CD14-positive monocyte (primary cell): Measurements from ENCODE around the gene HS6ST3. TPM values are rescaled to one million over a fixed set of nuclear protein-coding genes. Genes with fewer than 3 reads are reported as not detected.

Source experiments
- DNase-seq, 3 donors: peaks; one replicate each; pipeline ENCODE4 v3.0.0-alpha.2; 2011 to 2022
- H2AFZ ChIP-seq: 2 replicates; pipeline ENCODE4 v1.6.0; 2012; ENCODE audit warnings: mild to moderate bottlenecking, low read depth, low read length, inconsistent platforms; ENCODE audit not compliant: insufficient read depth, poor library complexity, severe bottlenecking
- H3K27ac ChIP-seq, 2 donors: 1 replicate in 1 of 2; 2 replicates in 1 of 2; pipeline ENCODE4 v1.5.1; 2012 to 2013; ENCODE audit warnings: low read length in 2 of 2, control low read depth in 1 of 2, inconsistent platforms in 1 of 2, low read depth in 1 of 2, mild to moderate bottlenecking in 1 of 2
- H3K27me3 ChIP-seq, 2 donors: one replicate each; pipeline versions ENCODE4 v1.6.0 to v1.6.1; 2011 to 2013; ENCODE audit warnings: low read length in 2 of 2; ENCODE audit not compliant: control insufficient read depth in 2 of 2, insufficient read depth in 2 of 2
- H3K36me3 ChIP-seq, 2 donors: replicated peaks in 1 of 2; 1 replicate in 1 of 2; 2 replicates in 1 of 2; pipeline versions ENCODE4 v1.5.1 to v1.6.1; 2012 to 2013; ENCODE audit warnings: low read length in 2 of 2, control low read depth in 1 of 2, inconsistent platforms in 1 of 2, mild to moderate bottlenecking in 1 of 2; ENCODE audit not compliant: insufficient read depth in 2 of 2, control insufficient read depth in 1 of 2
- H3K4me1 ChIP-seq, 2 donors: 1 replicate in 1 of 2; 2 replicates in 1 of 2; pipeline versions ENCODE4 v1.5.1 to v1.6.1; 2012 to 2013; ENCODE audit warnings: low read length in 2 of 2, control low read depth in 1 of 2, inconsistent platforms in 1 of 2, mild to moderate bottlenecking in 1 of 2, moderate library complexity in 1 of 2; ENCODE audit not compliant: insufficient read depth in 2 of 2, control insufficient read depth in 1 of 2
- H3K4me2 ChIP-seq: replicated peaks from 2 replicates; pipeline ENCODE3; 2012; ENCODE audit warnings: low read length, moderate library complexity, mild to moderate bottlenecking; ENCODE audit not compliant: poor library complexity, severe bottlenecking; ENCODE audit errors: extremely low read depth
- H3K4me3 ChIP-seq, 3 experiments: fragments of 200-600 bp in 1 of 3; sonication (generic) in 1 of 3; replicated peaks in 1 of 3; 1 replicate in 2 of 3; 2 replicates in 1 of 3; pipeline ENCODE4 v1.5.1; 2011 to 2013; ENCODE audit warnings: low read length in 3 of 3, mild to moderate bottlenecking in 3 of 3, control low read depth in 2 of 3, low read depth in 2 of 3, inconsistent platforms in 1 of 3, moderate library complexity in 1 of 3
- H3K79me2 ChIP-seq: 2 replicates; pipeline ENCODE4 v1.6.0; 2012; ENCODE audit warnings: mild to moderate bottlenecking, control low read depth, inconsistent platforms, low read length, moderate library complexity; ENCODE audit not compliant: insufficient read depth
- H3K9ac ChIP-seq: 2 replicates; pipeline ENCODE4 v1.6.0; 2017; ENCODE audit warnings: low read length, mild to moderate bottlenecking; ENCODE audit not compliant: insufficient read depth, poor library complexity, severe bottlenecking
- H3K9me3 ChIP-seq, 2 donors: replicated peaks in 1 of 2; 1 replicate in 1 of 2; 2 replicates in 1 of 2; pipeline versions ENCODE4 v1.5.1 to v1.6.1; 2012 to 2013; ENCODE audit warnings: low read length in 2 of 2, control low read depth in 1 of 2; ENCODE audit not compliant: control insufficient read depth in 1 of 2, insufficient read depth in 1 of 2
- H4K20me1 ChIP-seq: 2 replicates; pipeline ENCODE4 v1.6.0; 2012; ENCODE audit warnings: mild to moderate bottlenecking, low read length, control low read depth, moderate library complexity; ENCODE audit not compliant: insufficient read depth
- H3K27ac Mint-ChIP-seq, 7 donors: one replicate each; pipeline ENCODE4 v1.8.0; 2020; ENCODE audit warnings: mild to moderate bottlenecking in 7 of 7, mixed read lengths in 7 of 7, moderate library complexity in 6 of 7, inconsistent platforms in 2 of 7
- H3K27me3 Mint-ChIP-seq, 3 donors: one replicate each; pipeline ENCODE4 v1.8.0; 2021 to 2022; ENCODE audit warnings: low read depth in 3 of 3, mild to moderate bottlenecking in 3 of 3, mixed read lengths in 3 of 3, moderate library complexity in 3 of 3, inconsistent platforms in 1 of 3
- H3K36me3 Mint-ChIP-seq, 2 donors: one replicate each; pipeline ENCODE4 v1.8.0; 2020; ENCODE audit warnings: mixed read lengths in 2 of 2, inconsistent platforms in 1 of 2, mild to moderate bottlenecking in 1 of 2
- H3K4me1 Mint-ChIP-seq: one replicate; pipeline ENCODE4 v1.8.0; 2020; ENCODE audit warnings: mild to moderate bottlenecking, mixed read lengths
- H3K4me3 Mint-ChIP-seq, 2 donors: one replicate each; pipeline ENCODE4 v1.8.0; 2020; ENCODE audit warnings: mild to moderate bottlenecking in 2 of 2, mixed read lengths in 2 of 2, moderate library complexity in 1 of 2
- H3K9me3 Mint-ChIP-seq, 7 donors: one replicate each; pipeline ENCODE4 v1.8.0; 2020 to 2022; ENCODE audit warnings: mixed read lengths in 7 of 7, mild to moderate bottlenecking in 6 of 7, moderate library complexity in 6 of 7, inconsistent platforms in 2 of 7
- CTCF ChIP-seq: fragments of 200-600 bp; IDR thresholded peaks from one replicate; pipeline ENCODE4 v1.8.0; 2022; ENCODE audit warnings: antibody characterized with exemption, mild to moderate bottlenecking
- WGBS: methylation state at CpG from one replicate; pipeline ENCODE4 v1.1.5; 2013; ENCODE audit warnings: missing lambda C conversion rate; ENCODE audit not compliant: insufficient coverage; 5-methylcytosine and 5-hydroxymethylcytosine counted together
- intact Hi-C, 2 donors: fragments of 100-400 bp; cut with micrococcal nuclease; formaldehyde crosslinking; loops; one replicate each; pipeline versions ENCODE4 v1.15.0 to v1.15.1; 2023
- polyA plus RNA-seq, 3 donors: library from polyadenylated mRNA; depleted of rRNA in 1 of 3; unstranded in 2 of 3; stranded (reverse) in 1 of 3; fragments of 300-500 nt in 2 of 3; fragments of >200 nt in 1 of 3; fragmentation: Illumina TruSeq in 2 of 3; gene quantifications; 1 replicate in 2 of 3; 2 replicates in 1 of 3; pipeline ENCODE4 v1.2.3, GENCODE V29; 2012 to 2021

The HS6ST3 gene
- polyA plus RNA-seq, 3 donors, result not detected

GRCh38 chr13:96072392-96072791 is 17.5 kb upstream of the HS6ST3 start:
- H3K27me3 Mint-ChIP-seq, result peaks cover 10 to 14% (median 12%) of the 10 kb centered on the region in 3 donors
- peaks cover 2 to 7% (median 6%) of the 10 kb centered on the region in 7 donors for H3K9me3 Mint-ChIP-seq
- no peak overlapping the region for H3K27ac ChIP-seq
- DNase-seq, result no peak
- H3K36me3 ChIP-seq, result no peaks in the 10 kb centered on the region
- no peaks in the 10 kb centered on the region for H3K9me3 ChIP-seq
- H3K9ac ChIP-seq, result no peak overlapping the region
- H3K27me3 ChIP-seq, result peaks cover 2 to 11% of the 10 kb centered on the region in 2 donors
- no peaks in the 10 kb centered on the region for H3K4me1 Mint-ChIP-seq
- no peaks in the 10 kb centered on the region for H3K4me1 ChIP-seq
- no CpG with 5 or more reads among the region's 3 CpGs for WGBS
- no peak for TF ChIP-seq CTCF
- no peaks in the 10 kb centered on the region for H3K36me3 Mint-ChIP-seq
- no peak overlapping the region for H2AFZ ChIP-seq
- H3K4me2 ChIP-seq, result no peak overlapping the region
- H3K79me2 ChIP-seq, result no peaks in the 10 kb centered on the region
- H3K27ac Mint-ChIP-seq, result no peak overlapping the region
- no peaks in the 10 kb centered on the region for H4K20me1 ChIP-seq
- H3K4me3 Mint-ChIP-seq, result peak overlapping the region in 1 of 2 donors; percentile 43
- H3K4me3 ChIP-seq, result no peak overlapping the region
- intact Hi-C loops, result no loop called here

GRCh38 chr13:96075953-96076543 is 13.9 kb upstream of the HS6ST3 start:
- Histone ChIP-seq H3K4me2 (no peak overlapping the region), H3K4me1 (no peaks in the 10 kb centered on the region), H3K36me3 (no peaks in the 10 kb centered on the region), H3K27ac (no peak overlapping the region), H3K27me3 (peaks cover 4 to 11% of the 10 kb centered on the region in 2 donors), H4K20me1 (no peaks in the 10 kb centered on the region), H3K4me3 (no peak overlapping the region), H3K9ac (no peak overlapping the region), H3K9me3 (no peaks in the 10 kb centered on the region), H2AFZ (no peak overlapping the region), H3K79me2 (no peaks in the 10 kb centered on the region)
- no peaks in the 10 kb centered on the region for H3K36me3 Mint-ChIP-seq
- H3K9me3 Mint-ChIP-seq, result no peaks in the 10 kb centered on the region
- TF ChIP-seq CTCF, result peak; percentile 69
- DNase-seq, result no peak
- peaks cover 6 to 16% (median 15%) of the 10 kb centered on the region in 3 donors for H3K27me3 Mint-ChIP-seq
- H3K4me1 Mint-ChIP-seq, result no peaks in the 10 kb centered on the region
- H3K27ac Mint-ChIP-seq, result no peak overlapping the region
- WGBS, result no CpG with 5 or more reads among the region's 3 CpGs
- intact Hi-C loops, result no loop called here
- H3K4me3 Mint-ChIP-seq, result no peak overlapping the region
